Germinal center (tissue), 1 donor: ENCODE data around the gene UBE2O.

Experiments
- DNase-seq: peaks from one replicate; pipeline ENCODE4 v3.0.0; 2012; ENCODE audit warnings: mixed read lengths, low spot score

The UBE2O gene

GRCh38 chr17:76345377-76345974 is 107.5 kb downstream of the UBE2O start:
- DNase-seq, result no peak

DNA sequence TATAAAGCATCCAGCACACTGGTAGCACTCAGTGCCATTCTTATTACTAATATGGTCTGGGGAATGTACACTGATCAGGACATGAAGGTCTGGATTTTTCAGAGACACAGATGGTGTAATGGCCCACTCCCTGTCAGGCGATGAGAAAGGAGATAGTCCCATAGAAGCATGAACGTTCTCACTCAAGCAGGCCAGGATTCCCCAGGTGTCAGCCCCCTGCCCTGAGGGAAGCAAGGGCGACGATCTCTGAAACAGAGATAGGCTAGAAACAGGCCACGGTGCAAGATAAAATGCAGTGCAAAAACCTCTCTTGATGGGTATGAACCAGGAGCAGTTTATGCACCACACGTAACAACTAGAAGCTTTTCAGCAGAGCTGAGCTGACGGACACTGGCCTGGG is 109.8 kb downstream of the UBE2O start:
- DNase-seq, result no peak

- no peak for DNase-seq
Observed at GRCh38 chr17:76341301-76341700, 111.7 kb downstream of the UBE2O start.
